Testis (tissue), 2 donors: ENCODE measurements around the gene VWA5B1.

ENCODE experiments used
- CTCF ChIP-seq, 3 experiments: fragments of 450-650 bp in 2 of 3; fragments of 200-600 bp in 1 of 3; sonication (generic) in 1 of 3; IDR thresholded peaks; one replicate each; pipeline ENCODE4 v1.5.1; 2016 to 2019; ENCODE audit warnings: antibody characterized with exemption in 3 of 3, mild to moderate bottlenecking in 2 of 3, moderate library complexity in 1 of 3
- POLR2A ChIP-seq: fragments of 450-650 bp; IDR thresholded peaks from one replicate; pipeline ENCODE4 v1.6.1; 2017; ENCODE audit warnings: antibody characterized with exemption, mild to moderate bottlenecking, moderate library complexity

DNA sequence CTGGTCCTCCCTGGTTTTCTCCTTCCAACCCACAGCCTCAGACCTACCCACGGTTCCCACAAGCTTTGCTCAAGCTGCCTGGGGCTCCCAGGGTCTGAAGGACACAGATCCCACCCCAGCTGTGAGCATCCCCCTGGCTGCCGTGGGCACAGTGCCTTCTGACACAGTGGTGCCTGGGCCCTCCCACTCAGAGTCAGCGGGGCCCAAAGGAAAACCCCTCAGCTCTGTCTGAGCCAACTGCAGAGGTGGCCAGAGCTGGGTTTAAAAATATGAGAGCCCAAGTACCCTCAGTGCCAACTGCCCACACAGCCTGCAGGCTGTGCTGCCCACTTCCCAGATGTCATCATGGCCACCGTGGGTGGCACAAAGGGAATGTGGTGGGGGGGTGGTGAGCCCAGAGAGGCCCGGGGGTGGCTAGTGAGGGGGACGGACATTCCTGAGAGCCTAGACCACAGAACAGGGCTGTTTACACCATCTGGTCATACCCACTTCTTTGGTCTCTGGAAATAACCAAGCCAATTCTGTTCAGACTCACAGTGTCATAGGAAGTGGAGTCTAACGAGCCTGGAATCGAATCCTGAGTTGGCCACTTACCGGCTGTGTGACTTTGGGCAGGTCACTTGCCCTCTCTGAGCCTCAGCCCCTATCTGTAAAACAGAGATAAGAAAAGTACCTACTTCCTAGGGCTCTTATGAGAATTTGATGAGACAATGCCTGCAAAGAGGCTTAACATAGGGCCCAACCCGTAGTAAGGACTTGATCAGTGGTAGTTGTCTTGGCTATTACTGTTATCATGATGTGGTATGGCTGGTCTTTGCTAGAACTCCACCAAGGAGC is 109.9 kb downstream of the VWA5B1 start:
- TF ChIP-seq CTCF (IDR thresholded peaks at IDR 0.05) (no peak), POLR2A (no peak)
